Thymus (tissue), 11 donors: ENCODE measurements around the gene UMOD. TPM values are rescaled to one million over a fixed set of nuclear protein-coding genes. Genes with fewer than 3 reads are reported as not detected.

Source experiments
- DNase-seq, 9 donors: peaks; one replicate each; pipeline ENCODE4 v3.0.0-alpha.2; 2013; ENCODE audit warnings: low spot score in 9 of 9, low read depth in 6 of 9, missing footprints in 1 of 9
- H3K27ac ChIP-seq, 2 donors: one replicate each; pipeline ENCODE4 v1.5.1; 2013; ENCODE audit warnings: control low read depth in 1 of 2, low read depth in 1 of 2, low read length in 1 of 2, mild to moderate bottlenecking in 1 of 2, moderate library complexity in 1 of 2
- H3K27me3 ChIP-seq, 2 donors: one replicate each; pipeline ENCODE4 v1.5.1; 2013; ENCODE audit warnings: low read length in 1 of 2; ENCODE audit not compliant: control insufficient read depth in 2 of 2, insufficient read depth in 1 of 2
- H3K36me3 ChIP-seq, 2 donors: one replicate each; pipeline ENCODE4 v1.5.1; 2013; ENCODE audit warnings: low read length in 1 of 2, mild to moderate bottlenecking in 1 of 2, moderate library complexity in 1 of 2; ENCODE audit not compliant: control insufficient read depth in 2 of 2, insufficient read depth in 2 of 2
- H3K4me1 ChIP-seq, 2 donors: one replicate each; pipeline ENCODE4 v1.5.1; 2013; ENCODE audit warnings: low read length in 2 of 2; ENCODE audit not compliant: control insufficient read depth in 2 of 2, insufficient read depth in 2 of 2
- H3K4me3 ChIP-seq, 2 donors: one replicate each; pipeline ENCODE4 v1.5.1; 2013; ENCODE audit warnings: low read length in 2 of 2, control low read depth in 1 of 2, mild to moderate bottlenecking in 1 of 2
- H3K9me3 ChIP-seq, 2 donors: one replicate each; pipeline ENCODE4 v1.5.1; 2013; ENCODE audit warnings: low read length in 1 of 2, mild to moderate bottlenecking in 1 of 2; ENCODE audit not compliant: control insufficient read depth in 2 of 2, insufficient read depth in 1 of 2
- WGBS: extraction: QIAGEN DNeasy Blood & Tissue Kit; methylation state at CpG from one replicate; pipeline ENCODE4 v1.1.7; 2013; 5-methylcytosine and 5-hydroxymethylcytosine counted together
- polyA plus RNA-seq: library from polyadenylated mRNA; stranded (reverse); fragments of 200-250 nt; gene quantifications from one replicate; pipeline ENCODE4 v1.2.3, GENCODE V29; 2013
- total RNA-seq: library from RNA; stranded (reverse); fragments of 120-200 nt; gene quantifications from one replicate; pipeline ENCODE4 v1.2.4, GENCODE V29; 2013
- donor health status: healthy.

The UMOD gene
- total and polyA plus RNA-seq, 2 donors: 0.28 to 0.84 TPM

GRCh38 chr16:20377181-20377580 is 24.7 kb upstream of the UMOD start:
- H3K9me3 ChIP-seq: no peaks in the 10 kb centered on the region
- no peaks in the 10 kb centered on the region for H3K36me3 ChIP-seq
- H3K4me1 ChIP-seq: no peaks in the 10 kb centered on the region
- no peak overlapping the region for H3K4me3 ChIP-seq
- H3K27ac ChIP-seq: no peak overlapping the region
- no peak for DNase-seq
- H3K27me3 ChIP-seq: no peaks in the 10 kb centered on the region
- WGBS: 90% methylated on average over 5 of the region's 5 CpGs

GRCh38 chr16:20372701-20373100 is 20.2 kb upstream of the UMOD start:
- no peak overlapping the region for H3K4me3 ChIP-seq
- no peaks in the 10 kb centered on the region for H3K4me1 ChIP-seq
- no peak overlapping the region for H3K27ac ChIP-seq
- H3K36me3 ChIP-seq: no peaks in the 10 kb centered on the region
- WGBS: 90% methylated on average over 5 of the region's 5 CpGs
- H3K9me3 ChIP-seq: no peaks in the 10 kb centered on the region
- DNase-seq: no peak
- no peaks in the 10 kb centered on the region for H3K27me3 ChIP-seq

GRCh38 chr16:20369452-20370054 is 17.0 kb upstream of the UMOD start:
- Histone ChIP-seq H3K9me3 (no peaks in the 10 kb centered on the region), H3K4me1 (no peaks in the 10 kb centered on the region), H3K27ac (no peak overlapping the region), H3K36me3 (no peaks in the 10 kb centered on the region), H3K27me3 (no peaks in the 10 kb centered on the region), H3K4me3 (no peak overlapping the region)
- 88% methylated on average over 9 of the region's 9 CpGs for WGBS
- DNase-seq: no peak

GRCh38 chr16:20364051-20364450 is 11.5 kb upstream of the UMOD start:
- no peaks in the 10 kb centered on the region for H3K27me3 ChIP-seq
- no peak overlapping the region for H3K4me3 ChIP-seq
- H3K4me1 ChIP-seq: no peaks in the 10 kb centered on the region
- 83% methylated on average over 3 of the region's 3 CpGs for WGBS
- no peak overlapping the region for H3K27ac ChIP-seq
- H3K36me3 ChIP-seq: no peaks in the 10 kb centered on the region
- no peaks in the 10 kb centered on the region for H3K9me3 ChIP-seq
- no peak for DNase-seq

- Histone ChIP-seq H3K9me3 (no peaks in the 10 kb centered on the region), H3K27ac (no peak overlapping the region), H3K4me1 (no peaks in the 10 kb centered on the region), H3K4me3 (no peak overlapping the region), H3K36me3 (no peaks in the 10 kb centered on the region), H3K27me3 (no peaks in the 10 kb centered on the region)
- 83% methylated on average over 2 of the region's 2 CpGs for WGBS
- DNase-seq: no peak
Observed at GRCh38 chr16:20363191-20363590, 10.7 kb upstream of the UMOD start.

GRCh38 chr16:20359997-20360396 is 7.5 kb upstream of the UMOD start:
- Histone ChIP-seq H3K36me3 (no peaks in the 10 kb centered on the region), H3K4me1 (no peaks in the 10 kb centered on the region), H3K27me3 (no peaks in the 10 kb centered on the region), H3K4me3 (no peak overlapping the region), H3K9me3 (no peaks in the 10 kb centered on the region), H3K27ac (no peak overlapping the region)
- 60% methylated on average over 2 of the region's 2 CpGs for WGBS
- no peak for DNase-seq

- Histone ChIP-seq H3K4me3 (no peak overlapping the region), H3K36me3 (no peaks in the 10 kb centered on the region), H3K27ac (no peak overlapping the region), H3K9me3 (no peaks in the 10 kb centered on the region), H3K27me3 (no peaks in the 10 kb centered on the region), H3K4me1 (no peaks in the 10 kb centered on the region)
- WGBS: 79% methylated on average over 7 of the region's 7 CpGs
- no peak for DNase-seq
Observed at GRCh38 chr16:20355114-20355782, 2.7 kb upstream of the UMOD start.

GRCh38 chr16:20353379-20353778 is 864 bp upstream of the UMOD start:
- Histone ChIP-seq H3K27ac (no peak overlapping the region), H3K4me1 (no peaks in the 10 kb centered on the region), H3K4me3 (no peak overlapping the region), H3K27me3 (peaks cover 0 to 2% of the 10 kb centered on the region in 2 donors), H3K9me3 (no peaks in the 10 kb centered on the region), H3K36me3 (no peaks in the 10 kb centered on the region)
- DNase-seq: no peak

- Histone ChIP-seq H3K9me3 (no peaks in the 10 kb centered on the region), H3K36me3 (no peaks in the 10 kb centered on the region), H3K27ac (no peak overlapping the region), H3K27me3 (peaks cover 0 to 3% of the 10 kb centered on the region in 2 donors), H3K4me3 (no peak overlapping the region), H3K4me1 (no peaks in the 10 kb centered on the region)
- DNase-seq: no peak
- 83% methylated on average over 6 of the region's 6 CpGs for WGBS
Observed at GRCh38 chr16:20349615-20350014, 2.9 kb downstream of the UMOD start.
